HG02642 (cell line): ENCODE data around the gene SPATA24.

Experiments used
- ATAC-seq: cut with Tn5 transposase; IDR thresholded peaks from one replicate; pipeline ENCODE4 v1.9.1; 2021; ENCODE audit warnings: mild to moderate bottlenecking; ENCODE audit not compliant: unreplicated experiment, poor library complexity

The SPATA24 gene

DNA sequence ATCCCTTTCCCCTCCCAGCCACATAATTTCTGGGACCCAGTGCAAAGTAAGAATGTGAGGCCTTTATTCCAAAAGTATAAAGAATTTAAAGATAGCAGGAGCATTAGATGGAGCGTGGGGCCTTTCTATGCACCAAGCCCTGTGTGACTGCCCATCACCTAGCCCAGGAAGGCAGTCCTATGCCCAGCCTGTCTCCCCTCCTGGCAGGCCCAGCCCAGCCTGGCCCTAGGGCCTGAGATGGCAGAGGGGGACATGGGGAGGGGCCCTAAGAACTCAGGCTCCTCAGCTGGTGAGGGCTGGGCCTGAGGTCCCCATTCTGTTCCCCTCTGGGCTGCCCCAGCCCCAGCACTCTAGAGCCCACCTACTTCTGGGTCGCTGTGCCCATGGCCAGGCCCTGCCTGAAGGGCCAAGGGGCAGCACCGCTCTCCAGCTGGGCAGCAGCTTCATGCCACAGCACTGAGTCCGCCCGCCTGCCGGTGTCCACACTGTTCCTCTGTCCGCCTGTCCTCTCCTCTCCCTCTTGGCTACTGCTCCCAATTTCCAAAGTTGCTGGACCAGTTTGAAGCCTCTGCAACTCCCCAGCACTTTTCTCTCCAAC is 19.8 kb downstream of the SPATA24 start:
- no peak for ATAC-seq

DNA sequence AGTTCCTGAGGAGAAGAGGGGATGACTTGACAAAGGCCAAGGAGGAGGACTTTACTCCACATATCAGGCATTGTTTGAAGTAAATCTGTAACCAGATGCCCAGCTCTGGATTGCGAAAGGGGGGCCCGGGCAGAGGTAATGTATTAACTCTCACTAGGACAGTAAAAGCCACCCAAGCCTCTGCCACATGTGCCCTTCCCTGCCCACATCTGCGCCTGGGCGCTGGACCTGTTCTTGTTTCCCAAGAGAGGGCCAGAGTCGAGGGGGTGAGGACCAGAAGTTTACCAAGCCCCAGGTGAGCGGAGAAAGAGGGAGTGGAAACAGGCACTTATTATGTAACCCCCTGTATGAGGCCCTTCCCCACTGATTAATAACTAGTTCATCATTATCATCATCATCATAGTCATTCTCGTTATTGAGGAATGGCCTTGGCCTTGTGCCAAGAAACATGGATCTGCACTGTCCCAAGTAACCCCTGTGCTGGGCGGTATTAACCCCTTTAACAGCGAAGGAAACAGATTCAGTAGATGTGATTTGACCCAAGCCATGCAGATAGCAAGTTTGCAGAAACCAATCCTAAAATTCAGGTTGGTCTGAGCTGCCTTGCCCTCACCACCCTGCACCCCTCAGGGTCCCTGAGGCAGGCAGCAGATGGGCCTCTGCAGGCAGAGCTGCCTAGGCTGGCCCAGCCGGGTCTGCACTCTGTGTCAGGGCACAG is 20.5 kb downstream of the SPATA24 start, which contains the start of gene SLC23A1:
SLC23A1 (minus strand) TSS at position 23 of the 718 bp plus-strand sequence. CDS start 44 bp downstream, outside the sequence.
- ATAC-seq: no peak

DNA sequence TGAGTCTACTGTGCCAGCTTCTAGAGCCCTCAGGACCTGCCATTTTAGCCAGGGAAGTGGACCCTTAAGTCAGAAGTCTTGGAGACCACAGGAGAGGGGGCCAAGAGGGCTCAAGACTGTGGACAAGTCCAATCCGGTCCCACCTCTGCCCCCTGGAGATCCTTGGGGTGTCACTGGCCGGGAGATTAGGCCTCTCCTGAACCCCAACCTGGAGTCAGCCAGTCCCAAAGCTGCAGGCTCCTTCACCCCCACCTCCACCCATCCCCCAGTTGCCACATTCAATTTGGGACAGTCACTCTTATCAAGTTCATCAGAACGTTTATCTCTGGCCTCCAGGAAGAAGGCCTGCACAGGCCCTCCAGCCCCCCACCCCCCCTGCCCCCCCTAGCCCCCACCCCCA is 21.1 kb downstream of the SPATA24 start:
- ATAC-seq: no peak

DNA sequence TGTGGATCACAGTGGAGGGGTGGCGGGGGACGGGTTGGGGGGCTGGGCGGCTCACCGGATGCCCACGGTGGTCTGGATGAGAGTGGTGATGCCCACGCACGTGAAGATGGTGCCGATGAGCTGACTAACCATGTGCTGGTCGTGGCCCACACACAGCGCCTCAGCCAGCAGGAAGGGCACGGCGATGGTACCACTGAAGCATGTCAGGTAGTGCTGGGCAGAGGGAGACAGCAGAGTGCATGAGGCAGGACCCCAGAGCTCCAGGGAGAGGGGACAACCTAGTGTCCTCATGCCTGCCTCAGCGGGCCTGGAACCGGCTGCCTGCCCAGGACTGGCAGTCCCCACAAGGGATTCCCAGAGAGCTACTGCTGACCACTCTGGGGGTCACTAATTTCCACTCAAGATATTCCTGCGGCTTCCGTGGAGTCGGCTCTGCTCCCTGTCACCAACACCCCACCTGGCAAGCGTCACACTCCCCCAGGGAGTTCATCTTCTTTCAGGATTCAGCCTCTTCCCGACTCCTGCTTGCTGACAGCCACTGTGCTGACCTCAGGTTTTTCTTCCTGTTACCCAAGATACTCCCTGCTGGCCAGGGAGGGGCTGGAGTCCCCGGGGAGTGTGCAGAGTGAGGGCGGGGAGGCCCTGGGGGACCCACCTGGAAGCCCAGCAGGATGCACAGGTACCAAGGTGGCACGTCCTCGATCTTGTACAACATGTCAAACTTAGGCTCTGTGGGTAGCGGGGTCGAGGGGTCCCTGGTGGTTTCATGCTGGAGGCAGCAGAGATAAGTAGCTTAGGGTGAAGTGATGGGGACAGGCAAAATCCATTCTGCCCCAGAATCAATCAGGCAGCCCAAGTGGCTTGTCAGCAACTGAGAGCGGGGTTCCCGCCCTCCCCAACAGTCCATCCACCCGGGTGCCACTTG is 21.8 kb downstream of the SPATA24 start:
- ATAC-seq: no peak

DNA sequence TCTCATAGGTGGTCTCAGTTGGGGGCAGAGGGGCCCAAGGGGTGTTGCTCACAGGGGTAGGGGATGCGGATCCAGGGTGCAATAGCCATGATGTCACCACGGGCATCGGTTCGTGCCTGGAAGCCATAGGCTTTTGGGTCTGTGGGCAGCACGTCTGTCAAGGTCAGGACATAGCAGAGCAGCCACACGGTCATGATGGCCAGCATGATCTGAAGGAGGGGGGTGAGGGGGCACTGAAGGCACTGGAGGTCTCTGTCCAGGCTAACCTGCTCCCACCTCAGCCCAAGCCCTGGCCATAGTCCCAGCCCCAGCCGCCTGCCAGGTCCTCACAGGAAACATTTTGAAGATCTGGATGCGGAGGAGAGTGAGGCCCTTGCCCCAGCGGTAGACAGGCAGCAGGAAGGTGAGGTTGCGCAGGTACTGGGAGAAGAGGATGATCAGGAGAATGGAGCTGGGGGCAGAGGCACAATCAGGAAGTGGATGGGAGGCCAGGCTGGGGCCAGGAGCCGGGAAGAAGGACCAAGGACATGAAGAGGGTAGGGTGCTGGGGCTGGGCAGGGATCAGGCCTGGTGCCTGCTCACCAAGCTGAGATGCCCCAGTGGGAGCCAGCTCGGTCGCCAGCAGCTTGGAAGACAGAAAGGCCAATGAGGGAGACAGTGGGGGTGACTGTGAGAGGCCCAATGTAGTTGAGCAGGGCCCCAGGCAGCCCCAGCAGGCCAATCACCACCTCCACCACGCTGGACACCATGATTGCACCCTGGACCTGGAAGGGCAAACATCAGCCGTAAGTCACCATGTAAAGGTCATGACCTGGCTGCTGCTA is 24.1 kb downstream of the SPATA24 start:
- no peak for ATAC-seq

DNA sequence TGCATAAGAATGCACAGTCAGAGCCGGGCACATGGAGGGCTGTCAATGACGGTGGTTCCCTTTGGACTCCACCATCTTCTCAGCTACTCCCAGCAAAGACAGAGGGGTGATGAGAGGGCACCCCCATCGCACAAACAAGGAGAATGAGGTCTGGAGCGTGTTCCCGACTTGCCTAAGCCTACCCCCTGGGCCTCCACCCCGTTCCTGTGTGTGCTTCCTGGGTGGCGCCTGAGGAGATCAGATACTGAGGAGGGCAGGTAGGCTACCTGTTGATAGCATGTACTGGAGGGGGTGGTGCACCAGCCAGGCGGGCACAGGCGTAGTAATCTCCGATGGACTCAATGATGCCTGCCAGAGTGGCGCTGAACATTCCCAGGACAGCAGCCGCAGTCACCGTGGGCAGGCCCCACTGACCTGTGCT is 24.9 kb downstream of the SPATA24 start:
- ATAC-seq: no peak

DNA sequence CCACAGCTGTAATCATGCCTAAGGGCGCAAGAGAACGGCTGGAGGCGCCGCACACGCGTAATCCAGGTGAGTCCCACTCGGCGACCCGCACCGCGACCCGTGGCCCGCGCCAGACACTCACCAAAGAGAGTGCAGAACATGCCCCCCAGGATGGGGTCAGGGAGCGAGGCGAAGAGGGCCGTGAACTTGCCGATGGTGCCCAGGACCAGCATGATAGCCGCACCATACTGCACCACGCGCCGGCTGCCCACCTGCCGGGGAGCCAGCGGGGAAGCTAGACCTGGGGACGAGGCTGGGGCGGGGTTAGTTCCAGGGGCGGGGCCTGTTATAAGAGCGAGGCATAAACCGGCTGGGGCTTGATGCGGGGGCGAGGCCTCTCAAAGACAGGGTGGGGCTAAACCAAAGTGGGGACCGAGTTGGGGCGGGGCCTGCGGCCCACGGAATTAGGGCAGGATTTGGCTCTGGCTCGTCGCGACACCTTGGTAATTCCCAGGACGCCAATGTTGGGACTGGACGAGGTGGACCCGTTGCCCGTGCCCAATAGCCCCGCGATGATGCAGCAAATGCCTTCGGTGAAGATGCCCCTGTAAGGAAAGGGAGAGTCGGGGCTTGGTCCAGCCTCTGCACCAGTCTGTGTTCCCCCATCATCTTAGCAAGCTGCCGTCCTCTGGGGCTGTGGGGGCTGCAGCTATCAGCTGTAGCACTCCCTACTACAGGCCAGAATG is 25.6 kb downstream of the SPATA24 start:
- ATAC-seq: no peak

DNA sequence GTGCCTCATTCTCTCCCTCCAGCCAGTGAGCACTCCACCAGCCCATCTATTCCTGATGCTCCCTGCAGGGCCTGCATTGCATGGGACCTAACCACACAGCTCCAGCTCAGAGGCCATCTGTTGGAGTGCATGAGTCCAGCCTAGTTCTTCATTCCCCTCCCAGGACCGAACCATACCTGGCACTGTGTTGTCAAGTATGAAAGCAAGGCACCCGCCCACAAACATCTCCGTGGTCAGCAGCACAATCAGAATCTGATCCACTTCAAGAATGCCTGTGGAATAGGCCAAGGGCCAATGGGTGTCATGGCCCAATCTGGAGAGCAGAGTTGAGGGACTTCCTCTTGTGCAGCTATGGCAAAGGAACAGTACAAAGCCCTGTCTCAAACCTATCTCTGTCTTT is 26.7 kb downstream of the SPATA24 start:
- ATAC-seq: no peak

DNA sequence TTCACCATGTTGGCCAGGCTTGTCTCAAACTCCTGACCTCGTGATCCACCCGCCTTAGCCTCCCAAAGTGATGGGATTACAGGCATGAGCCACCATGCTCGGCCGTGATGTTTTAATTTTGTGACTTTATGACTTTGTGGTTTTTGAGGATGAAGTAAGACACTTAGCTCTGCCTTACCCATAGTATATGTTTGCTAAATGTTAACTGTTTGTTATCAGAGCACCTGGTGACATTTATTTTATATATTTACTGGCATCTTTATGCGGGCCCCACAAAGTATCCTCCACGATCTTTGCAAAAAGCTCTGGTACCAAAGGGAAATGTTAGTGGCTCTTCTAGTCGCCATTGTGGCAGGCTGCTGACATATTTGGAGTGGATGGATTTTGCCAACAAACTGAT is 27.5 kb downstream of the SPATA24 start:
- no peak for ATAC-seq

DNA sequence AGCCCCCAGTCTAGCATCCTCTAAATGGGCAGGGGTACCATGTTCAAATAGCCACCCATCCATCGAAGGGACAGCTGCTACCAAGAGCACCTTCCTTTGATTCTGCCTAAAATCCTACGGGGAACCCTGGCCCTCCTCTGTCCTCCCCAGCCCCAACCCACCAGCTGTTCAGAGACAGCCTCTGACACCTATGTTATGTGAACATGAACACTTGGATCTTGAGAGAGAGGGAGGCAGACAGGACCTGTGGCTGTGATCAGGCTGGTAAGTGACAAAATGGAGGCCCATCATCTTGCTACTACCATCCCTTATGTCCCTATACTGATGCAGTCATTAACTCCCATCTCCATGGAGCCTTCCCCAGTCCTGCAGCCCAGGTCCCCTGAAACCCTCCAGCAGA is 29.0 kb downstream of the SPATA24 start:
- no peak for ATAC-seq

DNA sequence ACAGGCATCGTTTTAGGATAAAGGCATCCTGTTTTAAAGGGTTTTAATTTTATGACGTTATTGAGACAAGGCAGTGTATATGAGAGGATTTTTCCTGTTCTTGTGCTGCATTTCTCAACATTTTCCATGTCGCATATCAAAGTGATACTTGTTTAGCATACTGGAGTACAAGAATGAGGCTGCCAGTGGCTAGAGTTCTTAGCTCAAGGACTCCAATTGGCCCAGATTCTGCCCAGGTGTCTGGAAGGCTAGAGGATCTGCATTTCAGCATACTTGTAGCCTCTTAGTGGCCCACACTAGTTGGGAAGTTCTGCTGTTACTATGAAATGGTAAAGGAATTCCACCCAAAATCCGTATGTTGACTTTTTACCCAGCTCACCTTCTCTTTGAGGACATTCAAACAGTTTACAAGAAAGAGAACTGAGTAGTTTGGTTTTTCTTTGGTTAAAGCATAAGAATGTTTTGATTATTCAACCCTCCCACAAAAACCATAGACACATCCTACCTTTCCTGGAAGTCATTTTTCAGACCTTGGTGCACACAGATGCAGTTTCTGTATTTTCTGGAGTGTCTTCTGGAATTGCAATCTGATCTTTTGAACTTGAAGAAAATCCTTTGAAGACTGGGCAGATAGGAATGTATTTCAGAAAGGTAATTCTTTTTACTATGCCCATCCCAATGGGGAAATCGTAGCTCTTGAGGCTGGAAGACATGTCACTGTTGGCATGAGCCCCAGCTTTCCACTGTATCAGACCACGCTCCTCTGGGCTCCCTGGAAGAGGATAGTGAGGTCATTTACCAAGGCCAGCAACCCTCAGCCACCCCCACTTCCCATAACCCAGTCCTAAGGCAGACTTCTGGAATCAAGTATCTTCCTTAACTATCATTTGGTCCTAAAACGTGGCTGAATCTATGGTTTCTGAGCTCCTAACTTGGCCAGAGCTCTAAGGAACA is 32.1 kb downstream of the SPATA24 start:
- no peak for ATAC-seq

DNA sequence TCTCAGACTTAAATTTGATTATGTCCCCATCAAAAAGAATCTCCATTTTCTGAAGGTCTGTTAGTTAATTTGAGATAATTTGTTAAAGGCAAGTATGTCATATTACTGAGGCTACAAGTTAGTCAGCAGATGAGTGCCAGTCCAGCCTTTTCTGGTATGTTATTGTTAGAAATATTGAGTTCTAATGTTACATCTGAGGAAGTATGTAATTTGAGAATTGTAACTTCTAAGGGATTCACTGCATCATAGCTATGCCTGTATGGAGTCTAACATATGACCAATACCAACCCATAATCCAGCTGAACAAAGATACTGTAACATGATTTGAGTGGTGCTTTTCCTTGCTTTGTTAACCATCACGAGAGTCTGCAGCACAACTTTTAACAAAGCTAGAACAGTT is 34.7 kb downstream of the SPATA24 start:
- no peak for ATAC-seq

DNA sequence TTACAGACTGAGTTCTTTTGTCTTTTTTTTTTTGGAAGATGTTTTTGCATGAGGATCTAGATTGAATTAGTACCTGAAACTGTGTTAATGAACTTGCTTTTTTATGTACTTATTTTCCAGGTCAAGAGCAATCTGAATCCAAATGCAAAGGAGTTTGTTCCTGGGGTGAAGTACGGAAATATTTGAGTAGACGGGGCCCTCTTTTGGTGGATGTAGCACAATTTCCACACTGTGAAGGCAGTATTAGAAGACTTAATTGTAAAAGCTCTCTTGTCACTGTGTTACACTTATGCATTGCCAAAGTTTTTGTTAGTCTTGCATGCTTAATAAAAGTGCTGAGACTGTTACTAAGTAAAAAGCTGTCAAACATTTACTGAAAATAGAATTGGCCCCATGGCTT is 35.3 kb downstream of the SPATA24 start:
- no peak for ATAC-seq

DNA sequence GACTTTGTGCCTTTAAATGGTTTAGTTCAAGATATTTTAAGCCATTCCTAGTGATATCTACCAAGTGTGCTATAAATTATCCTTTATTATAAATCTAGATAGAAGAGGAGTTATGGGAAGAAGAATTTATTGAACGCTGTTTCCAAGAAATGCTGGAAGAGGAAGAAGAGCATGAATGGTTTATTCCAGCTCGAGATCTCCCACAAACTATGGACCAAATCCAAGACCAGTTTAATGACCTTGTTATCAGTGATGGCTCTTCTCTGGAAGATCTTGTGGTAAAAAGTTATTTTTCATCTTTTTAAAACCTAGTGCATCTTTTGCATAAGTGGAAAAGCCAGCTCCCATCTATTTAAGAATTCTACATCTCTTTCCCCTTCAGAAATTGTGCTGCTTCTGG is 39.4 kb downstream of the SPATA24 start:
- no peak for ATAC-seq

DNA sequence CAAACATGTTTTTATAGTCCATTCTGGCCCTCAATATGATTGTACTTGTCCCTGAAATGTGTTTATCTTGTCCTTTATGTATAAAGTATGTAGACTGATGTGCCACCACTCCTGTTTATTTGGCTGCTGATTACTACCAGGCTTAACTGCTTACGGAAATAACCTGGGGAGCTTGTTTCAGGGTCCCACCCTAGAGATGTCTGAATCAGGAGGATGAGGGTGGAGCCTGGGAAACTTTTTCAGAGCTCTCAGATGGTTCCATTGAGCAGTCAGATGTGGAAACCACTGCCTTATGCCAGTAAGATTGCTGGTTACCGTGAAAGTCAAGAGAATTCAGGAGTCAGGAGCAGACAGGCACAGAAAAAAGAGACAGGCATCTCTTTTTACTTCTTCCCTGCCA is 40.0 kb downstream of the SPATA24 start:
- no peak for ATAC-seq

DNA sequence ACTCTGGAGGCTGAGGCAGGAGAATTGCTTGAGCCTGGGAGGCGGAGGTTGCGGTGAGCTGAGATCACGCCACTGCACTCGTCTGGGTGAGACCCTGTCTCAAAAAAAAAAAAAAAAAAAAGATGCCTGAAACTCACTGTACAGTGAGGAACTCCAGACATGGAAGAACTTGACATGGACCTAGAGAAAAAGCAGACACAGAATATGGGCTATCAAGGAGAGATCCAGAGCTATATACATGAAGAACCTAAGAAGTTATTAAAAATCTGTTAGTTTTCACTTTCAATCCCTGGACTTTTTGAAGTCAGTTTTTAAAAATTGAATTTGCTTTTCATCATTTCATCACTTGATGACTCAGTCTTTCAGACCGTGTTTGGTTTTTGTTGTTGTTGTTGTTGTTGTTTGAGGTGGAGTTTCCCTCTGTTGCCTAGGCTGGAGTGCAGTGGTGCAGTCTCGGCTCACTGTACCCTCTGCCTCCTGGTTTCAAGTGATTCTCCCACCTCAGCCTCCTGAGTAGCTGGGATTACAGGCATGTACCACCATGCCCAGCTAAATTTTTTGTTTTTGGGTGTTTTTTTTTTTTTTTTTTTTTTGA is 42.0 kb downstream of the SPATA24 start:
- no peak for ATAC-seq

DNA sequence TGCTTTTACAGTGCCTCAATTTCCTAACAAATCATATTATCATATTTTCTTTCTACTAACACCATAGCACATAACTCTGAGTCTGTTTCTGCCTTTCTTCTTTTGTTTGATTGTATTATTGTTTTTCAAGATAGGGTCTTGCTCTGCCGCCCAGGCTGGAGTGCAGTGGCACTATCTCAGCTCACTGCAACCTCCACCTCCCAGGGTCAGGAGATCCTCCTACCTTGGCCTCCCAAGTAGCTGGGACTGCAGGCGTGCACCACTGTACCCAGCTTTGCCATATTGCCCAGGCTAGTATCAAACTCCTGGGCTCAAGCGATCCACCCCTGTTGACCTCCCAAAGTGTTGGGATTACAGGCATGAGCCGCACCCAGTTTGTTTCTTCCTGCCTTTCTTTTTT is 43.5 kb downstream of the SPATA24 start:
- ATAC-seq: no peak

DNA sequence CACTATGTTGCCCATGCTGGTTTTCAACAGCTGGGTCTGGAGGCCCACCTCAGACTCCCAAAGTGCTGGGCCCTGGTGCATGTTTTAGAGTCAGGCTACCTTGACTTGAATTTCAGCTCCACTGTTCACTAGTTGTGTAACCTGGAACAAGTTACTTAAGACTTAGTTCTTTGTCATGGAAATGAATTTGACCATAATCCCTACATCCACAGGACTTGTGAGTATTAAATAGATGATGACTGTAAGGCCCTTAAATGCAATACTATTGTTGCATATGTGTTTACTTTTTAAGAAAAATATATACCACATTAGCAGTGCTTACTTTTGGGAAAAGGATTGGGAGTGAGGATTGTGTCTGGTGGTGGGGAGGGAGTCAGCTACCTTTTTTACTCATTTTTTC is 45.8 kb downstream of the SPATA24 start:
- ATAC-seq: no peak
